ENCODE results near the gene NUP210. TPM values are rescaled to one million over a fixed set of nuclear protein-coding genes. Genes with fewer than 3 reads are reported as not detected.

NUP210 gene
- polyA plus RNA-seq, 1 of the 3 experiments (the other 2 are of a cell fraction), result 1.8 TPM

DNA sequence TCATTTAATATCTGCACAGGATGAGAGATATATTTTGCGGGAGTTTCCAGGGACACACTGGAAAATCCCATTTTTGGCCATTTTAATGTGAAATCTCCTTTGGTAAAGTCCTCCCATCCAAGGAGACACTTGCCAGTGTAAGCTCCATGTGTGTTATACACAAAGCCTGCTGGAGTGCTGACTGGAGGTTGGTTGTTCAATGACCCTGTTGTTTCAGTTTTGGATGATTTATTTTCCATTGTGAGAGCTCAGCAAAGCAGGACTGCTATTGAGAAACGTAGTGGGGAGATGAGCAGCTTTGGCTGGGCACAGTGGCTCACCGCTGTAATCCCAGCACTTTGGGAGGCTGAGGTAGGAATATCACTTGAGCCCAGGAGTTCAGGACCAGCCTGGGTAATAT is 127.7 kb downstream of the NUP210 start:
- ChIA-PET CTCF (interaction anchor here (0.6 to 2.1 kb wide), 2 partner anchors 9 to 160 kb away, joined by 3 to 8 read pairs; no protein-coding TSS in a partner anchor), POLR2A (no interaction called here)
- 78% methylated on average over 3 of the region's 3 CpGs for WGBS (ENCODE audit: low lambda C conversion rate)
- H2AFZ ChIP-seq (ENCODE audit: low read depth), result no peak overlapping the region
- H3K9ac ChIP-seq, result no peak overlapping the region
- no peaks in the 10 kb centered on the region for H3K27me3 ChIP-seq (ENCODE audit: insufficient read depth)
- H3K9me2 ChIP-seq, result no peaks in the 10 kb centered on the region
- TF ChIP-seq EP300 (IDR thresholded peaks at IDR 0.05; ENCODE audit: borderline replicate concordance in 1 of 2, low read depth in 1 of 2, low read length in 1 of 2) (no peak), JUND (IDR thresholded peaks at IDR 0.05) (no peak), RCOR1 (IDR thresholded peaks at IDR 0.05; ENCODE audit: low read length) (no peak), NRF1 (IDR thresholded peaks at IDR 0.05; ENCODE audit: low read depth, low read length) (no peak), MXI1 (IDR thresholded peaks at IDR 0.05; ENCODE audit: low read depth, low read length) (no peak), YY1 (IDR thresholded peaks at IDR 0.05; ENCODE audit: low read depth) (no peak), RAD21 (IDR thresholded peaks at IDR 0.05; ENCODE audit: low read length) (no peak), ELF1 (IDR thresholded peaks at IDR 0.05) (no peak), GABPA (IDR thresholded peaks at IDR 0.05; ENCODE audit: low read depth) (no peak), USF2 (IDR thresholded peaks at IDR 0.05; ENCODE audit: borderline replicate concordance, low read depth, low read length) (no peak), MEF2A (IDR thresholded peaks at IDR 0.05; ENCODE audit: borderline replicate concordance, low read depth) (no peak), FOSL2 (IDR thresholded peaks at IDR 0.05; ENCODE audit: borderline replicate concordance, low read depth) (no peak), FOXJ3 (CRISPR knock-in tag; IDR thresholded peaks at IDR 0.05) (no peak)
- TF ChIP-seq, protein P1, sequence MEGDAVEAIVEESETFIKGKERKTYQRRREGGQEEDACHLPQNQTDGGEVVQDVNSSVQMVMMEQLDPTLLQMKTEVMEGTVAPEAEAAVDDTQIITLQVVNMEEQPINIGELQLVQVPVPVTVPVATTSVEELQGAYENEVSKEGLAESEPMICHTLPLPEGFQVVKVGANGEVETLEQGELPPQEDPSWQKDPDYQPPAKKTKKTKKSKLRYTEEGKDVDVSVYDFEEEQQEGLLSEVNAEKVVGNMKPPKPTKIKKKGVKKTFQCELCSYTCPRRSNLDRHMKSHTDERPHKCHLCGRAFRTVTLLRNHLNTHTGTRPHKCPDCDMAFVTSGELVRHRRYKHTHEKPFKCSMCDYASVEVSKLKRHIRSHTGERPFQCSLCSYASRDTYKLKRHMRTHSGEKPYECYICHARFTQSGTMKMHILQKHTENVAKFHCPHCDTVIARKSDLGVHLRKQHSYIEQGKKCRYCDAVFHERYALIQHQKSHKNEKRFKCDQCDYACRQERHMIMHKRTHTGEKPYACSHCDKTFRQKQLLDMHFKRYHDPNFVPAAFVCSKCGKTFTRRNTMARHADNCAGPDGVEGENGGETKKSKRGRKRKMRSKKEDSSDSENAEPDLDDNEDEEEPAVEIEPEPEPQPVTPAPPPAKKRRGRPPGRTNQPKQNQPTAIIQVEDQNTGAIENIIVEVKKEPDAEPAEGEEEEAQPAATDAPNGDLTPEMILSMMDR (IDR thresholded peaks at IDR 0.05), result no peak
- H3K4me2 ChIP-seq, result no peak overlapping the region
- H4K20me1 ChIP-seq (ENCODE audit: insufficient read depth), result no peaks in the 10 kb centered on the region
- peaks cover 0 to 6% of the 10 kb centered on the region in 2 experiments; a peak in 1 of 4 replicates for H3K4me1 ChIP-seq (ENCODE audit: control insufficient read depth in 1 of 2, insufficient read depth in 2 of 2, low read depth in 1 of 2, low read length in 1 of 2)
- H3K4me3 ChIP-seq (ENCODE audit: low read depth in 2 of 2, low read length in 1 of 2), result no peak overlapping the region
- H3K27ac ChIP-seq (ENCODE audit: low read depth in 2 of 2, low read length in 1 of 2), result no peak overlapping the region
- H3K9me3 ChIP-seq, result no peaks in the 10 kb centered on the region
- no peaks in the 10 kb centered on the region for H3K79me2 ChIP-seq (ENCODE audit: insufficient read depth)
- DNase-seq, result no peak
- no peaks in the 10 kb centered on the region for H3K36me3 ChIP-seq (replicated peaks in 1 of 2; ENCODE audit: control insufficient read depth in 1 of 2, insufficient read depth in 2 of 2, low read length in 1 of 2)
- H3F3A ChIP-seq (replicated peaks; ENCODE audit: insufficient read depth), result no peaks in the 10 kb centered on the region

DNA sequence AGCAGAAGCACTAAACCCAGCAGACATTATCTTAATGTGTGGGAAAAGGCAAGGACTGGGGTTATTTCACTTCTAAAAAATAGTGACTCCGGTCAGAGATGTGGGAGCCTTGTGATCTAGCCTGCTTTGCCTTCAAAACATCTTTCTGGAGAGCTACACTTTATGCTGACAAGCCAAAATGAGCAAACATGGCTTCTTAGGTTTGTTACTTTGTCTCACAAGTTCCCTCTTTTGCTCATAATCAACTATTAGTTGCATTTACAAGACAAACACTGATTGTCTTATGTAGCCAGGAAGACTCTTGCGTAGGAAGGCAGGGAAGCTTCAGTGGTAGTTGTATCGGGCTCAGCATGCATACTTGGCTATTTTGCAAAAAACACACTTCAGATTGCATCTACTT is 129.2 kb downstream of the NUP210 start:
- H3F3A ChIP-seq (replicated peaks; ENCODE audit: insufficient read depth), result no peaks in the 10 kb centered on the region
- H3K9ac ChIP-seq, result no peak overlapping the region
- 76% methylated on average over 3 of the region's 3 CpGs for WGBS (ENCODE audit: low lambda C conversion rate)
- H4K20me1 ChIP-seq (ENCODE audit: insufficient read depth), result no peaks in the 10 kb centered on the region
- no peaks in the 10 kb centered on the region for H3K36me3 ChIP-seq (replicated peaks in 1 of 2; ENCODE audit: control insufficient read depth in 1 of 2, insufficient read depth in 2 of 2, low read length in 1 of 2)
- ChIA-PET POLR2A (no interaction called here), CTCF (interaction anchor here (1.7 kb wide), 1 partner anchor 43 kb away, joined by 3 read pairs; no protein-coding TSS in a partner anchor)
- no peak for DNase-seq
- no peaks in the 10 kb centered on the region for H3K4me1 ChIP-seq (ENCODE audit: control insufficient read depth in 1 of 2, insufficient read depth in 2 of 2, low read depth in 1 of 2, low read length in 1 of 2)
- H3K4me3 ChIP-seq (ENCODE audit: low read depth in 2 of 2, low read length in 1 of 2), result no peak overlapping the region
- no peak overlapping the region for H2AFZ ChIP-seq (ENCODE audit: low read depth)
- no peak overlapping the region for H3K27ac ChIP-seq (ENCODE audit: low read depth in 2 of 2, low read length in 1 of 2)
- no peaks in the 10 kb centered on the region for H3K9me2 ChIP-seq
- no peak for TF ChIP-seq RXRA (IDR thresholded peaks at IDR 0.05; ENCODE audit: borderline replicate concordance, low read depth)
- no peak for TF ChIP-seq NRF1 (IDR thresholded peaks at IDR 0.05; ENCODE audit: low read depth, low read length)
- no peak for TF ChIP-seq IRF3 (IDR thresholded peaks at IDR 0.05; ENCODE audit: low read depth, low read length)
- TF ChIP-seq ELF1 (IDR thresholded peaks at IDR 0.05), result no peak
- no peak for TF ChIP-seq CHD2 (IDR thresholded peaks at IDR 0.05; ENCODE audit: low read length, partially characterized antibody)
- TF ChIP-seq USF2 (IDR thresholded peaks at IDR 0.05; ENCODE audit: borderline replicate concordance, low read depth, low read length), result no peak
- no peak for TF ChIP-seq MEF2A (IDR thresholded peaks at IDR 0.05; ENCODE audit: borderline replicate concordance, low read depth)
- no peak for TF ChIP-seq JUND (IDR thresholded peaks at IDR 0.05)
- TF ChIP-seq USF1 (IDR thresholded peaks at IDR 0.05; ENCODE audit: borderline replicate concordance, low read depth), result no peak
- TF ChIP-seq GABPA (IDR thresholded peaks at IDR 0.05; ENCODE audit: low read depth), result no peak
- TF ChIP-seq GATA2 (CRISPR knock-in tag; IDR thresholded peaks at IDR 0.05), result no peak
- TF ChIP-seq POLR2AphosphoS5 (IDR thresholded peaks at IDR 0.05; ENCODE audit: low read depth, low read length), result no peak
- TF ChIP-seq FOXJ3 (CRISPR knock-in tag; IDR thresholded peaks at IDR 0.05), result no peak
- H3K79me2 ChIP-seq (ENCODE audit: insufficient read depth), result no peaks in the 10 kb centered on the region
- H3K27me3 ChIP-seq (ENCODE audit: insufficient read depth), result no peaks in the 10 kb centered on the region
- H3K4me2 ChIP-seq, result no peak overlapping the region
- H3K9me3 ChIP-seq, result no peaks in the 10 kb centered on the region

All from SK-N-SH (cell line).